Erythroblast (primary cell): ENCODE results near the gene EIF1AD.
"Not testable (repeated sequence)": the region's sequence is repeated elsewhere in the genome, so short reads cannot be mapped to it uniquely, and the experiment has no call there.

Source experiments
- DNase-seq, 2 experiments: peaks; one replicate each; lab custom pipeline; 2025; lab: John Stamatoyannopoulos, UW
- GATA1 ChIP-seq: IDR thresholded peaks from 2 replicates; pipeline ENCODE4 v1.6.1; 2011; ENCODE audit warnings: low read depth, mild to moderate bottlenecking, control low read depth, low read length, moderate library complexity
- POLR2A ChIP-seq: IDR thresholded peaks from 2 replicates; pipeline ENCODE4 v1.6.1; 2011; ENCODE audit warnings: mild to moderate bottlenecking, low read length

Gene EIF1AD

GRCh38 chr11:66036334-66036710, 34.4 kb upstream of the EIF1AD start:
- DNase-seq: no peak
- TF ChIP-seq GATA1 (no peak), POLR2A (no peak)

DNA sequence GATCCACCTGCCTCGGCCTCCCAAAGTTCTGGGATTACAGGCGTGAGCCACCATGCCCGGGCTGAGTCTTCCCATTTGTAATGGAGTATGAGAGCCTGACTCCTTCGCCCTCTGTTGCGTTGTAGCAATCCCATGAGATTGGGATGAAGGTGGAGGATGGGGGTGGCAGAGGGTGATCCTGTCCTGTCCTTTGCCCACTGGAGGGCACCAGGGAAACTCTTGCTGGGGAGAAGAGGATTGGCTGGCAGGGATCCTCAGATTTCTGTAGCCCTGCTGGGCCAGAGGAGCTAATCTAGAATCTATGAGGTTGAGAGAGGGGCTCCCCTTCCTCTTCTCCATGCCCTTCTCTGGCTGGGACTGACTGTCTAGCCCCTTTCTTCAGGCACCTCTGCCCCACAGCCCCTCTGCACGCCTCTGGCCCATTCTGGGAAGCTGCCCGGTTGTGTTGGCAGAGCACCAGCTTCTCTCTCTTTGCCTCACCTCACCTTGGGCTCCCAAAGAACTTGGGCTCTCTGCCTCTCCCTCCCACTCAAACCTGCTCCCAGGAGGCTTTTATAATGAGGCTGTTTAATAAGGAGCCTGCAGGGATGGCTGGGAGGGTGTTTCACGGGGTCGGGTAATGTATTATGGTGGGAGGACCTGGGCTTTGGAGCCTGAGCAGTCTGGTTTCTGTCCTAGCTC, 33.8 kb upstream of the EIF1AD start:
- TF ChIP-seq POLR2A: no peak
- no peak for TF ChIP-seq GATA1
- DNase-seq: no peak

DNA sequence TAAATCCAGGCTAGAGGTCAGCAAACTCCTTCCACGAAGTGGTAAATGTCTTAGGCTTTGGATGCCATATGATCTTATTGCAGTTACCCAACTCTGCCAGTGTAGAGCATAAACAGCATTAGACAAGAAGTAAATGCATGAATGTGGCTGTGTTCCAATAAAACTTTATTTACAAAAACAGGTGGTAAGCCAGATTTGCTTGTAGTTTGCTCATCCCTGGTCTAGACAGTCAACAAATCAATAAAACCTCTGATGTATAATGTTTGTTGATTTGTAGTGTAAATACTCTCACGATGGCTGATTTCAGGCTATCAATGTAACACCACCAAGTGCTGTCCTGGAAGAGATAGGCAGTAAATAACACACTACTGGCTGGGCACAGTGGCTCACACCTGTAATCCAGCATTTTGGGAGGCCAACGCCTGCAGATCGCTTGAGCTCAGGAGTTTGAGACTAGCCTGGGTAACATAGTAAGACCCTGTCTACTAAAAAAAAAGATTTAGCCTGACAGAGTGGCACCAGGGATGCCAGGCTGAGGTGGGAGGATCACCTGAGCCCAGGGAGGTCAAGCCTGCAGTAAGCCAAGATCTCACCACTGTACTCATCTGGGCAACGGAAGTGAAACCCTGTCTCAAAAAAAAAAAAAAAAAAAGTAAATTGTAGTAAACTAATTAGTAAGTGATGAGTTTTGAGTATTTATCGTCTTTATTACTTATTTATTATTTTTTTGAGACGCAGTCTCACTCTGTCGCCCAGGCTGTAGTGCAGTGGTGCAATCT, 31.2 kb upstream of the EIF1AD start:
- TF ChIP-seq POLR2A (no peak), GATA1 (no peak)
- no peak for DNase-seq

- no peak for TF ChIP-seq POLR2A
- no peak for DNase-seq
Observed at GRCh38 chr11:66026017-66026529, 24.1 kb upstream of the EIF1AD start, which contains the start of gene CATSPER1. CATSPER1 (minus strand) TSS chr11:66026479; CDS start chr11:66026379, 100 bp downstream.

GRCh38 chr11:66023186-66023440, 21.2 kb upstream of the EIF1AD start:
- DNase-seq: not testable (repeated sequence)

DNA sequence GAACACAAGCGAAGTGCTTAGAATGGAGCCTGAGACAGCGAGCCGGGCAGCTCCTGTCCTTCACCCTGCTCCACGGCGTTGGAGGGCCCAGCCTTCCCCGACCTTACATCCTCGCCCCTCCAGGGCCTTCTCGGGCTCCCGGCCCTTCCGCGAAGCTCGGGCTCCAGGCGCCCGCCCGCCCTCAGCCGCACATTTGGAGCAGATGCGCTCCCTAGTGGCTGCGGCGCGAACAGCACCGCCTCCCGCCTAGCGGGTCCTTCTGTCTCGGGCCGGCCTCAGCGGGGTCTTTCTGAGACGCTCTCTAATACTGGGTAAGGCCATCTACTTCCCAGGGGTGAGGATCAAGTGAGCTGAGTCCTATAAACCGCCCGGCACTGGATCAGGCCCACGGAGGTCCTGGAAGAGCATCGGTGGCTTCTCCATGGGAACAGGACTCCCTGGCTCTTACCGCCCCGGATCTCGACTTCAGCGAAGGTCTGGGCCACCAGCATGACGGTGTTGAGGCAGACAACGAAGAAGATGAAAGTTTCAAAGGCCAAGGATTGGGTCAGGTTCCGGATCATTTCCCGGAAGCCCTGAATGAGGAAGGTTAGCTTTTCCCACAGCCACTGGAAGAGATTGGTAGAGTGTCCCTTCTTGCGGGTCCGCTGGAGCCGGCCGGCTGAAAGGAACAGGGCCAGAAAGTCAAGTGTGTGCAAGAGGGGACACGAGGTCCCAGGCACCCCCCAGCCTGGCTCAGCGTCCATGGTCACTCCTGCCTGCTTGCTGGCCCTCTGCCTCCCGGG, 20.6 kb upstream of the EIF1AD start:
- TF ChIP-seq POLR2A (no peak), GATA1 (no peak)
- DNase-seq: peak; percentile 75 to 85

- peak in 1 of 2 experiments; percentile 41 for DNase-seq
- no peak for TF ChIP-seq POLR2A
Observed at GRCh38 chr11:66020618-66021357, 18.8 kb upstream of the EIF1AD start.

DNA sequence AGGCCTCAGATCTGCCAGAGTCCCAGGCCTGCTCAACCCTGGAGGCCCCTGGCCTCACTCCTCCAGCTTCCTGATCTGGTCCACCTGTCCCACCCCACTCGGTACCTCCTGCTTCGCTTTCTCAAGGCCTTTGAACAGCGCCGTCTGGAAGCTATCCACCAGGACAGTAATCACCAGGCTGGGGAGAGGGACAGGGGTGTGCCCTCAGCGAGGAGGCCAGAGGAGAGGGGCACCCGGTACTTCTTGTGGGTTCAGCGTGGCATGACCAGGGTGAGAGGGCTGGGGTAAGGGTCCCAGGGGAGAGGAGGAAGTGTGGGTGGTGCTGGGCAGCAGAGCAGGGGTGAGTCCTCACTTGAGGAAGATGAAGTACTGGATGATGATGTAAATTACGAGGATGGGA, 18.3 kb upstream of the EIF1AD start:
- TF ChIP-seq GATA1: no peak
- no peak for TF ChIP-seq POLR2A
- no peak for DNase-seq

DNA sequence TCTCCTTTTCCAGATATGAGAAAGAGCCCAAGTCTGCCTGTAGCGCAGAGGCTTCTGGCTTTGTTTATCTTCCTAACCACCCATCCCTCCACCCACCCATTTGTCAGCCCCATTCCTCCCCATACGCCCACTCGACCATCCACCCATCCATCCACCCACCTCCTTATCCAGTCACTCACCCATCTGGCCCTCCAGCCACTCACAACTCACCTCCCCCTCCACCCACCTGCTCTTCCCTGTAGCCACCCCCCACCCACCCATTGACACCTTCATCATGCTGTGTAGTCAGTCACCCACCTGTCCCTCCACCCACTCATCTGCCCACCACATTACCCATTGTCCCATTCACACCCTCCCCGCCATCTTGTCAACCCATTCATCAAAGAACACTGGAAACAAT, 15.4 kb upstream of the EIF1AD start:
- no peak for TF ChIP-seq GATA1
- TF ChIP-seq POLR2A: no peak
- DNase-seq: peak; percentile 32 to 34

DNA sequence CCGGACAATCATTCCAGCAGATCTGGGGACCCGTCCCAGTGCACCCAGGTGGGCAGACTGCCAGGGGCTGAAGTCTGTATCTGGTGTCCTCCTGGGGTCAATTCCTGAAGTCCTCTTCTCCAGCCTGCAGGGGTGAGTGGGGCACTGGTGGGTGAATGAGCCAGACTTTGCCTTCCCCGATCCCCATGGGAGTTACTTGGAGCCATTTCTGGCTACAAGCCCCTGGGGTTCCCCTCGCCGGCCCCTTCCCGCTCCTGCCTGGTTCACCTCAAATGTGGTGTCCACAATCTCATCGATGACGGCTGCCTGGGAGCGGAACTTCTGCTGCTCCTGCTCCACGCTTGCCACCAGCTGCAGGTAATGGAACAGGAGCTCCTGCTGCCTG, 14.8 kb upstream of the EIF1AD start:
- DNase-seq: no peak
- TF ChIP-seq GATA1 (no peak), POLR2A (no peak)

GRCh38 chr11:66015936-66016792, 14.2 kb upstream of the EIF1AD start:
- TF ChIP-seq POLR2A: no peak
- TF ChIP-seq GATA1: no peak
- DNase-seq: no peak

- DNase-seq: no peak
- TF ChIP-seq POLR2A (no peak), GATA1 (no peak)
Observed at GRCh38 chr11:66015454-66015881, 13.5 kb upstream of the EIF1AD start.
